K562 (cell line): ENCODE data around the gene SHB. TPM values are rescaled to one million over a fixed set of nuclear protein-coding genes. Genes with fewer than 3 reads are reported as not detected.

ENCODE experiments used
- ATAC-seq: fragments of 200-7000 bp; cut with Tn5 transposase; 3 replicates; pipeline ENCODE4 v1.9.1; 2020; ENCODE audit warnings: moderate library complexity
- BruUV-seq: library from RNA; stranded (reverse); fragments of 400-500 nt; replicated peaks from 2 replicates; lab custom pipeline; 2021; lab: Mats Ljungman, UMichigan
- CTCF ChIA-PET: fragments of 300-600 bp; formaldehyde crosslinking; extraction: SDS; loops from one replicate; lab custom pipeline; 2021; ENCODE audit warnings: low intra/inter-chr PET ratio; lab: Yijun Ruan, JAX
- POLR2A ChIA-PET: fragments of 300-600, 350-650 bp; sonication (Branson Sonifier 250); formaldehyde crosslinking; extraction: SDS; loops from one replicate; lab custom pipeline; 2021; ENCODE audit warnings: antibody characterized with exemption, inconsistent platforms; lab: Yijun Ruan, JAX
- DNase-seq, 4 experiments: peaks; one replicate each; pipeline versions ENCODE4 v3.0.0 to v3.0.0-alpha.2; 2011 to 2018; ENCODE audit warnings: low spot score in 3 of 4, mixed read lengths in 3 of 4; ENCODE audit errors: extremely low read depth in 1 of 4
- FAIRE-seq: peaks from 2 replicates; lab custom pipeline; 2011; peaks lifted over from hg19 to GRCh38; lab: Jason Lieb, UNC
- H2AFZ ChIP-seq: 2 replicates; pipeline ENCODE4 v1.6.0; 2011; ENCODE audit warnings: low read depth, low read length, control low read depth, inconsistent platforms
- H3K27ac ChIP-seq: fragments of 200-600 bp; 3 replicates; pipeline ENCODE4 v1.8.0; 2011; ENCODE audit warnings: low read depth, mild to moderate bottlenecking, control low read depth, inconsistent platforms, low read length, moderate library complexity, mixed read lengths; ENCODE audit errors: extremely low read depth
- H3K27me3 ChIP-seq, 2 experiments: fragments of 300-600 bp in 1 of 2; 2 replicates in 1 of 2; 3 replicates in 1 of 2; pipeline versions ENCODE4 v1.6.0 to v1.8.0; 2011; ENCODE audit warnings: inconsistent platforms in 2 of 2, low read length in 2 of 2, mild to moderate bottlenecking in 1 of 2, mixed read lengths in 1 of 2, moderate library complexity in 1 of 2; ENCODE audit not compliant: control insufficient read depth in 2 of 2, insufficient read depth in 2 of 2
- H3K36me3 ChIP-seq: fragments of 300-600 bp; 3 replicates; pipeline ENCODE4 v1.8.0; 2011; ENCODE audit warnings: mild to moderate bottlenecking, low read length, inconsistent platforms; ENCODE audit not compliant: control insufficient read depth, insufficient read depth
- H3K4me1 ChIP-seq, 2 experiments: fragments of 200-600 bp in 1 of 2; replicated peaks in 1 of 2; 2 replicates in 1 of 2; 3 replicates in 1 of 2; pipeline versions ENCODE4 v1.5.1 to v1.8.0; 2011; ENCODE audit warnings: inconsistent platforms in 2 of 2, low read length in 2 of 2, mild to moderate bottlenecking in 1 of 2, mixed read lengths in 1 of 2, moderate library complexity in 1 of 2; ENCODE audit not compliant: control insufficient read depth in 2 of 2, insufficient read depth in 2 of 2
- H3K4me2 ChIP-seq: 2 replicates; pipeline ENCODE4 v1.6.1; 2011; ENCODE audit warnings: low read length, control low read depth, inconsistent platforms, mixed read lengths; ENCODE audit not compliant: insufficient read depth
- H3K4me3 ChIP-seq: fragments of 200-600 bp; sonication (generic), shearing (Covaris generic); 2 replicates; pipeline ENCODE4 v1.5.1; 2016; ENCODE audit warnings: control low read depth, inconsistent platforms
- H3K79me2 ChIP-seq: fragments of 200-600 bp; 3 replicates; pipeline ENCODE4 v1.8.0; 2011; ENCODE audit warnings: low read length, inconsistent platforms; ENCODE audit not compliant: control insufficient read depth, insufficient read depth
- H3K9ac ChIP-seq, 2 experiments: 2 replicates each; pipeline versions ENCODE4 v1.6.0 to v1.6.1; 2011; ENCODE audit warnings: low read depth in 2 of 2, low read length in 2 of 2, control low read depth in 1 of 2, inconsistent platforms in 1 of 2, mild to moderate bottlenecking in 1 of 2, mixed read lengths in 1 of 2; ENCODE audit not compliant: insufficient read depth in 1 of 2
- H3K9me1 ChIP-seq: one replicate; pipeline ENCODE4 v1.6.0; 2011; ENCODE audit warnings: inconsistent platforms, mild to moderate bottlenecking, low read length, moderate library complexity; ENCODE audit not compliant: control insufficient read depth, insufficient read depth
- H3K9me3 ChIP-seq: replicated peaks from 2 replicates; pipeline ENCODE4 v1.5.1; 2011; ENCODE audit warnings: low read depth, low read length, inconsistent platforms; ENCODE audit not compliant: control insufficient read depth, insufficient read depth
- H4K20me1 ChIP-seq: replicated peaks from 2 replicates; pipeline ENCODE4 v1.6.1; 2011; ENCODE audit warnings: low read length, inconsistent platforms, mixed read lengths; ENCODE audit not compliant: control insufficient read depth, insufficient read depth
- ELF2 ChIP-seq: fragments of 250-450 bp; sonication (Bioruptor Pico); IDR thresholded peaks from 2 replicates; pipeline ENCODE4 v1.5.0; 2021; ENCODE audit warnings: mild to moderate bottlenecking
- HIVEP1 ChIP-seq: fragments of 250-450 bp; sonication (Bioruptor Pico); IDR thresholded peaks from 2 replicates; pipeline ENCODE4 v1.4.0; 2020; ENCODE audit warnings: mild to moderate bottlenecking
- KDM2B ChIP-seq: fragments of 250-450 bp; sonication (Bioruptor Pico); IDR thresholded peaks from 2 replicates; pipeline ENCODE4 v1.8.0; 2021; ENCODE audit warnings: mild to moderate bottlenecking, moderate library complexity
- KLF1 ChIP-seq: fragments of 450-650 bp; IDR thresholded peaks from 2 replicates; pipeline ENCODE4 v1.6.1; 2016; ENCODE audit warnings: missing genetic modification characterization, missing compliant biosample characterization
- NBN ChIP-seq: fragments of 450-650 bp; IDR thresholded peaks from 2 replicates; pipeline ENCODE4 v1.6.1; 2016; ENCODE audit warnings: low read depth, mild to moderate bottlenecking
- NR2C2 ChIP-seq, 2 experiments: fragments of 200-800 bp in 1 of 2; sonication (Bioruptor generic) in 1 of 2; sonication (generic) in 1 of 2; formaldehyde crosslinking in 1 of 2; IDR thresholded peaks; 2 replicates each; pipeline versions ENCODE4 v1.6.1 to v1.8.0; 2016 to 2022; ENCODE audit warnings: mild to moderate bottlenecking in 1 of 2, missing compliant biosample characterization in 1 of 2, missing genetic modification characterization in 1 of 2, missing genetic modification reagents in 1 of 2
- RBFOX2 ChIP-seq: fragments of 200-400 bp; formaldehyde crosslinking; IDR thresholded peaks from 2 replicates; pipeline ENCODE4 v1.6.1; 2017; ENCODE audit warnings: low read depth, mild to moderate bottlenecking, low read length, moderate library complexity
- RBM25 ChIP-seq: fragments of 200-400 bp; formaldehyde crosslinking; IDR thresholded peaks from 2 replicates; pipeline ENCODE4 v1.6.1; 2018; ENCODE audit warnings: low read length, low read depth, moderate library complexity; ENCODE audit not compliant: severe bottlenecking
- ZKSCAN1 ChIP-seq: fragments of 150-350 bp; IDR thresholded peaks from 2 replicates; pipeline ENCODE4 v1.6.1; 2016; ENCODE audit warnings: low read depth, low read length
- ZNF143 ChIP-seq: sonication (generic); formaldehyde crosslinking; IDR thresholded peaks from 2 replicates; pipeline ENCODE4 v1.9.0; 2022; ENCODE audit warnings: mild to moderate bottlenecking, missing genetic modification reagents
- ZZZ3 ChIP-seq: fragments of 450-650 bp; IDR thresholded peaks from 2 replicates; pipeline ENCODE4 v1.6.1; 2016; ENCODE audit warnings: antibody characterized with exemption, mild to moderate bottlenecking, moderate library complexity
- WGBS: fragments of 100-300 bp; shearing (Covaris generic); methylation state at CpG from one replicate; pipeline ENCODE4 v1.1.6; 2016; ENCODE audit warnings: low coverage, mixed read lengths; ENCODE audit not compliant: insufficient coverage; ENCODE audit errors: missing lambda C conversion rate; 5-methylcytosine and 5-hydroxymethylcytosine counted together
- in situ Hi-C: fragments of 300-500 bp; cut with MboI; formaldehyde crosslinking; loops from 4 replicates; pipeline ENCODE4 v1.15.0; 2018; ENCODE audit warnings: inconsistent platforms, mixed read lengths
- intact Hi-C: fragments of 100-400 bp; cut with micrococcal nuclease; formaldehyde crosslinking; loops from 2 replicates; pipeline ENCODE4 v1.14.2; 2022
- polyA plus RNA-seq, 8 experiments: library from polyadenylated mRNA; depleted of rRNA in 4 of 8; stranded (reverse) in 5 of 8; unstranded in 3 of 8; fragments of >200 nt; fragmentation: Nextera tagmentation in 2 of 8; fragmentation: Illumina TruSeq in 1 of 8; extraction: Ambion mirVana in 2 of 8; extraction: Trizol in 1 of 8; gene quantifications; 2 replicates each; pipeline versions ENCODE4 v1.2.1 to v1.2.3, GENCODE V29; 2011 to 2014; ENCODE audit warnings: inconsistent platforms in 1 of 8, missing spikeins in 1 of 8
- total RNA-seq, 7 experiments: library from RNA; depleted of rRNA in 6 of 7; stranded (reverse); fragments of >200 nt in 6 of 7; fragmentation: Illumina TruSeq in 2 of 7; extraction: Trizol in 2 of 7; gene quantifications; 2 replicates each; pipeline versions ENCODE4 v1.2.1 to v1.2.3, GENCODE V29; 2011 to 2021; ENCODE audit warnings: low replicate concordance in 1 of 7
- TF ChIP-seq, protein P1 (sequence below): sonication (generic); formaldehyde crosslinking; IDR thresholded peaks from 2 replicates; pipeline ENCODE4 v1.8.1; 2023; ENCODE audit warnings: mild to moderate bottlenecking, missing genetic modification reagents

Gene SHB
- total and polyA plus RNA-seq, 9 of the 15 experiments (the other 6 are each of a cell fraction or from before 2014, with no cell fraction given), result 0.78 to 16.0 (median 5.3) TPM

DNA sequence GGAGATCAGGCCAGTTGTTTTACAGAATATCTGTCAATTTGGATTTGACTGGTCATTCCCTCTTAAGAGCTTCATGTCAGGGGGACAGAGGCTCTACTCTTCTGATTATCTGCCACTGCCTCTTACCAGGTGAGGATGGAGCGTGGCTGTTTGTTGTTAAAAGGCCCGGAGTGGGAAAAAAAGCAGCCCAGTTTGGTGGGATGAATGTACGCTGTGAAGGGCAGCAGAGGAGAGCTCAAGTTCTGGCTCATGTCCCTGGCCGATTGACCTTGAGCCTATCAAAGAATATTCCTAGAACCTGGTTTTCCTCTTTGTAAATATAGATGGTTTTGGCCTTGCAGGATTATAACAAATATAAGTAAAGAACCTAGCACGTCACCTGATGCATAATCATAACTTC, 16.3 kb upstream of the SHB start:
- ChIA-PET CTCF (no interaction called here), POLR2A (interaction anchor here (0.5 to 1.4 kb wide), 5 partner anchors 8 to 36 kb away, joined by 3 to 5 read pairs (median 4); no protein-coding TSS in a partner anchor)
- Histone ChIP-seq H3K27me3 (peaks cover 19 to 24% of the 10 kb centered on the region in 2 experiments; a peak in 4 of 5 replicates), H4K20me1 (no peaks in the 10 kb centered on the region), H3K9me3 (no peaks in the 10 kb centered on the region), H3K4me1 (no peaks in the 10 kb centered on the region), H3K36me3 (no peaks in the 10 kb centered on the region), H3K4me2 (no peak overlapping the region), H3K27ac (no peak overlapping the region), H2AFZ (no peak overlapping the region), H3K4me3 (no peak overlapping the region), H3K9me1 (no peaks in the 10 kb centered on the region)
- no peak for DNase-seq
- WGBS, result 2% methylated on average over 5 of the region's 5 CpGs
- intact Hi-C loops, result loop anchor here (5.0 to 10.0 kb wide), 4 partner anchors 113 to 277 kb away; no protein-coding TSS in a partner anchor
- no peak for ATAC-seq
- TF ChIP-seq ELF2 (CRISPR knock-in tag), result no peak
- no peak for TF ChIP-seq RBFOX2
- TF ChIP-seq KLF1, result no peak
- TF ChIP-seq KDM2B (CRISPR knock-in tag), result no peak
- no peak for TF ChIP-seq HIVEP1
- no peak for TF ChIP-seq NBN
- TF ChIP-seq ZNF143 (CRISPR knock-in tag), result no peak
- TF ChIP-seq RBM25, result no peak
- TF ChIP-seq ZKSCAN1, result no peak
- TF ChIP-seq ZZZ3, result no peak
- TF ChIP-seq NR2C2 (CRISPR knock-in tag; IDR thresholded peaks at IDR 0.05), result no peak
- no peak for TF ChIP-seq NR2C2 (tag; IDR thresholded peaks at IDR 0.05)
- TF ChIP-seq, protein P1, sequence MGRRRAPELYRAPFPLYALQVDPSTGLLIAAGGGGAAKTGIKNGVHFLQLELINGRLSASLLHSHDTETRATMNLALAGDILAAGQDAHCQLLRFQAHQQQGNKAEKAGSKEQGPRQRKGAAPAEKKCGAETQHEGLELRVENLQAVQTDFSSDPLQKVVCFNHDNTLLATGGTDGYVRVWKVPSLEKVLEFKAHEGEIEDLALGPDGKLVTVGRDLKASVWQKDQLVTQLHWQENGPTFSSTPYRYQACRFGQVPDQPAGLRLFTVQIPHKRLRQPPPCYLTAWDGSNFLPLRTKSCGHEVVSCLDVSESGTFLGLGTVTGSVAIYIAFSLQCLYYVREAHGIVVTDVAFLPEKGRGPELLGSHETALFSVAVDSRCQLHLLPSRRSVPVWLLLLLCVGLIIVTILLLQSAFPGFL (CRISPR knock-in tag), result no peak
- TF ChIP-seq, all 486 proteins: peak for 0
- Histone ChIP-seq H3K9ac (no peak overlapping the region), H3K79me2 (no peaks in the 10 kb centered on the region)
- no TSS peak for BruUV-seq
- FAIRE-seq, result no peak
- in situ Hi-C loops, result no loop called here
